GM19043 (cell line): ENCODE results near the gene VILL.
"Not testable (repeated sequence)": the region's sequence is repeated elsewhere in the genome, so short reads cannot be mapped to it uniquely, and the experiment has no call there.

Experiments
- ATAC-seq: cut with Tn5 transposase; IDR thresholded peaks from one replicate; pipeline ENCODE4 v1.9.1; 2021; ENCODE audit warnings: low read depth; ENCODE audit not compliant: unreplicated experiment

Gene VILL

DNA sequence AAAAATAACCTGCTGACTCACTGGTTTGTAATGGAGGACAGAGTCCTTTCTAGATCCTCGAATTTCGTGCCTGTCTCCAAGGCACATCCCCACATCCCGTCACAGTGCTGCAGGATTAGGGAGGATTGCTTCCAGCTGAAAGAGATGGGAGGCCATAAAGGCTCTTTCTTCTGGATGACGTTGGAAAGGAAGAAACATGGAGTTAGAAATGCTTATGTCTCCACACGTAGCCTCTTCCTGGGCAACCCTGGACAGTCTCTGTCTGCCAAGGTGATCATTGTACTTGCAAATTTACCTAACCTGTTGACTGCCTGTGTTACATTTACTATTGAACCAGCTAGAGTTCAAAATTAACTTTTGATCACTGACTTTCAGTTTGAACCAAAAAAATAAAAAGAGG, 27.6 kb upstream of the VILL start:
- ATAC-seq: no peak

DNA sequence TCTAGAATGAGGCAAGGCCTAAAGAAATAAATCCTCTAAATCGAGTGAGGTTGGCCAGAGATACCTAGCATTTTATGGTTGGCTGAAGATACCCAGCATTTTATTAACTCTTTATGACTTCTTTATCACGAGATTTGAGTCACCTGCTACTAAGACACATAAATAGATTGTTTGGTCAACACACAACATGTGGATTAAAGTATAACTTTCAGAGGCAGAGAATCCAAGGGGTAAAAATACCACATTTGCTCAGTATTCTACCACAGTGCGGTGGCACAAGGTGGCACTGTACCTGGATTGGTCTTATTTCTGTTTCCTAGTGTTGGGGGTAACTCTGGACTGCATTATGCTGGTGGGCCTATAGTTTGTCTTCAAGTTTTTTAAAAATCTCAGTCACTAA, 27.0 kb upstream of the VILL start:
- no peak for ATAC-seq

DNA sequence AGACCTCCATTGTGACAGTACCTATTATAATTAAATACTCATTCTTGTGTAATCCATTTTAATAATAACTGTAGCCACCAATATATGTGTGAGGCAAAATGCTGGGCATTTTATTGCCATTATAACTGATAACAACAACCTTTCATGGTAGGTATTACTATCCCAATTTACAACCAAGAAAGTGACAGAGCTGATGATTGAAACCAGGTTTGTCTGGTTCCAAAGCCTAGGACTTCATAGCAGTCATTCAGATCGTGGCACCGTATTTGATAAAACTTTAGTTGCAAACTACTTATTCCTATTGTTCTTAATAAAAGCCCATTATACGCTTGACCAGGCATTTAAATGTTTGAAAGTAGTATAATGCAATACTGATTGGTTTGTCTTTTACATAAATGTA, 26.4 kb upstream of the VILL start:
- no peak for ATAC-seq

DNA sequence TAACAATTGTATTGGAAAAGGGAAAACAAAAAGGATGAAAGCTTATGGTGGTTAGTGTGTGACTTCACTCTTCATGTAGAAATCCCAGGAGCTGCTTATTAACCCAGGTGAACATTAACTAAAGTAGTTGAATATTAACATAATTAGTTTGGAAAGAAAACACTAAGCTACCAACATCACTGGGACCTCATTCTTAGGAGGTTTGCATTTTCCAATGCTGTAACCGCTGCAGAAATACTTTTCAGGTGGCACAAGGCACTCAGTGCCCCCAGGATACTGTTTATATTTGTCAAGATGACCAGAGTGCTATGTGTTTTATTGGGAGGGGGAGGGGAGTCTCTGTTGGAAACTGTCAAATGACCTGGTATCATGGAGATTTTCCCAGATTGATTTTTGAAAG, 25.9 kb upstream of the VILL start:
- ATAC-seq: no peak

DNA sequence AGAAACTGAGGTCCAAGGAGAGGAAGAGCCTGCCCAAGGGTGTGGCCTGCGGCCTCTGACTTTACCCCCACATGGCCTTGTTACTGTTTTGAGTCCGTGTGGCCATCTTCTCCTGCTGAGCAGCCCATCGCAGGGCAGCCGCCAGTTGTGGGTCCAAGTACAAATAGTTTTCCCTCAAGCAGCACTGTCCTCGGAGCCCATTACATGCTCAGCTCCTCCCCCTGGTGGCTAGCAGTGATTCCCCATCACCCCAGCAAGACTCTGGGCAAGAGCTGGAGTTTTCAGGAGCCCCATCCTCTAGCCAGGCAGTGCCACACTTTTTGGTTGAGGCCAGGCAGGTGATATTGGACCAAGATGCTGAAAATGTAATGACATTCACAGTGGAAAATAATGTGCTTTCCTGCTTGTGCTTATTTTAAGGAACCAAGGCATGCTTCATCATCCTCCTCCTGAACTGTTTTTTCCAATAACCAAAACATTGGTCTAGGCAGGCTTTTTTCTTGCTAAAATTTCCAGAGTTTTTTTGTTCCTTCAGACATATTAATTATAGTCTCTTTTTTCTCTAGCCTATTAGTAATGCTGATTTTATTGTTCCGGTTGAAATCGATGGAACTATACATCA, 23.2 kb upstream of the VILL start:
- peak; percentile 75 for ATAC-seq

DNA sequence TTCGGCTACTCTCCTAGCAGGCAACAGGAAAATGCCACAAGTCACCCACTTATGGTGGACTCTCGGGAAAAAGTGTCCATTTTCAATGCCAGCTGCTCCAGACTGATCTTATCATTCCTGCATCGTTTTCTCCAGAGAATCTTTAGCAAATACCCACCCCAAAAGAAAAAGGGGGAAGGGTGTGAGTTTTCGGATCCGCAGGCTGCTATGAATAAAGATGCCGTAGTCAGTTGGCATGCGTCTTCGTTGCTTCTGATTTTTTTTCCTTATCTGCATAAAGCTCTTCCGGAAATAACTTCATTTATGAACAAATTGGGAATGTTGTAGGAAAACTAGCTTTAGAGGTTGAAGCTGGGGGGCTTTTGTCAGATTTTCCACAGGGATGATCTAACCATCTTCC, 22.4 kb upstream of the VILL start:
- no peak for ATAC-seq

DNA sequence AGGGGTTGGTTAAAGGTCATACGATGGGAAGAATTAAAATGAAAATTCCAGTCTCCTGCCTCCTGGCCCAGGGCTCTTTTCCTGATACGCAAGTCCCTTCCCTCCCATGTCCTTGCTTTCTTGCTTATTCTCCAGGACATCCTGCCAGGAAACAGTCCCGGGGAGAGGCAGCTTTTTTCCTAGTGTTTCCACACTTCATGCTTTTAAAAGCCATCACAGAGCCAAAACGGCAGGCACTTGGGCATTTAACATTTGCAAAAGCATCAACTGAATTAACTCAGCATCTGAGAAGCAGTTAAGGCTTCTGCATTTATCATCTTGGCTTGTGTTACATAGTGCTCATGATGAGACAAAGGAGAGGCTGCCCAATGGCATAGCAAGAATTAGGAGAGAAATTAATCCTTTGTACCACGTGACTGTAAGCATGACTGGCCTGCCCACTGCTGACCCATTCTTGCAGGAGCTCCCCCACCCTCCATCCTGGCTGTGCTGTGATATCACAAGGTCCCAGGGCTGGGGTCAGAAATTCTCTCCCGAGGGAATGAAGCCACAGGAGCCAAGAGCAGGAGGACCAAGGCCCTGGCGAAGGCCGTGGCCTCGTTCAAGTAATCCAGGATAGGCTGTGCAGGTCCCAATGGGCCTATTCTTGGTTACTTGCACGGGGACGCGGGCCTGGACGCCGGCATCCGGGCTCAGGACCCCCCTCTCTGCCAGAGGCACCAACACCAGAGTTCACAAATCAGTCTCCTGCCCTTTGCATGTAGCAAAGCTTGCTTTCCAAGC, 21.6 kb upstream of the VILL start:
- ATAC-seq: no peak

DNA sequence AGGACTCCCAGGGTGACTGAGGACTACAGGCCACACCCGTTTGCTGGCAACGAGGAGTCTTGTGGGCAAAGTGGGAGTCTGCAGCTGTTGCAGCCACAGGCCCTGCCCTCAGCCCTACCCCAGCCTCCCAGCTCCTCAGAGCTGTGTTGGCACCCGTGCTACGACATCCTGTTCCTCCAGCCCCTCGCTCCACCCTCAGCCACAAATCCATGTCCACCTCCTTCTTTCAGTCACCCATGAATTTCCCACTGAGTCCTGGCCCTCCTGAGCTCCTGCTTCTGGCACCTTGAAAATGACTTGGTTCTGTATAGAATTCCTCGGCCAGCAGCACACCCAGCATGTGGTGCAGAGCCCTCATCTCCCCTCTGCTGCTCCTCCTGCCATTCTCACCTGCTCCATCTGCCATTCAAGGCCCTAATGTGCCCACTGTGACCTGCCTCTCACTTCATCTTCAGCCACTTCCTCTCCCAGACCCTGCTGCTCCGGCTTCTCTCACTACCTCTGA, 20.9 kb upstream of the VILL start:
- ATAC-seq: no peak

DNA sequence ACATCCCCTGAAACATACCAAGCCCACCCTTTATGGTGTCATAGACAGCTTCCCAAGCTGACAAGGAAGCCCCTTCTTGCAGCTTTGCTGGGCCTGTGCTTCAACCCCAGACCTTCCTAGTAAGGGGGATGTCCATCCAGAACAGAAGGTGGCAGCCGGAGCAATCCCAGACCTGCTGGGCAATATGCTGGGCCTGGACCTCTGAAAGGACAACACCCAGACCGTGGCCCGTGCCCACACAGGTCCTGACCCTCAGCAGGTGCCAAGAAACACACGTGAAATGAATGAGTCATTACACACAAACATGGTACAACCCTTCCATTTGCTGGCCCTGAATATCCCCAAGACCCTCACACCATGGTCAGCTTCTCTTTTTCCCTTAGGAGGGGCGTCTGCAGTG, 19.8 kb upstream of the VILL start:
- no peak for ATAC-seq

DNA sequence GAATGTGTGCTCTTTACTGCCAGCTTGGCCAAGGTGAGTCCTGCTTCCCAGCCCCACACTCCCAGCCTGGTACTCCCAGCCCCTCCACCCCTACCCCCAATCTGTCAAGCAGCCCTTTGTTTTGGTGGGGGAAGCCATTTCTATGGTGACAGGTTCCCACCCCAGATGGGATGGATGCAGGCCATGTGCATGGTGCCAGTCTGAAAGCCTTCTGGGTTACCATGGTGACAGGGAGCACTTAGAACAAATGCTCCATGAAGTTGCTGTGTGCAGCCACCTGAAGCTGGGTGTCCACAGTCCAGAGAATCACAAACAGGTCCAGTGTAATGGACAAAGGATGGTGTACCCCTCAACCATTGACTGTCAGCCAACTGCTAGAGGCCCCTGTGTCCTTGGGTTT, 19.1 kb upstream of the VILL start:
- no peak for ATAC-seq

DNA sequence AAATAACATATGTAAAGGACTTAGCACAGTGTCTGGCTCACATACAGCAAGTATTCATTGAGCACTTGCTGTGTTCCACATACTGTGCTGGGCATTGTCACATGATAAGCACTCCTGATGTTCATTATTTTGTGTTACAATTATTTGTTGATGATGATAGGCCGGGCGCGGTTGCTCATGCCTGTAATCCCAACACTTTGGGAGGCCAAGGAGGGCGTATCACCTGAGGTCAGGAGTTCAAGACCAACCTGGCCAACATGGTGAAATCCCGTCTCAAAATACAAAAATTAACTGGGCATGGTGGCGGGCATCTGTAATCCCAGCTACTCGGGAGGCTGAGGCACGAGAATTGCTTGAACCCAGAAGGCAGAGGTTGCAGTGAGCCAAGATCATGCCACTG, 18.5 kb upstream of the VILL start:
- not testable (repeated sequence) for ATAC-seq

DNA sequence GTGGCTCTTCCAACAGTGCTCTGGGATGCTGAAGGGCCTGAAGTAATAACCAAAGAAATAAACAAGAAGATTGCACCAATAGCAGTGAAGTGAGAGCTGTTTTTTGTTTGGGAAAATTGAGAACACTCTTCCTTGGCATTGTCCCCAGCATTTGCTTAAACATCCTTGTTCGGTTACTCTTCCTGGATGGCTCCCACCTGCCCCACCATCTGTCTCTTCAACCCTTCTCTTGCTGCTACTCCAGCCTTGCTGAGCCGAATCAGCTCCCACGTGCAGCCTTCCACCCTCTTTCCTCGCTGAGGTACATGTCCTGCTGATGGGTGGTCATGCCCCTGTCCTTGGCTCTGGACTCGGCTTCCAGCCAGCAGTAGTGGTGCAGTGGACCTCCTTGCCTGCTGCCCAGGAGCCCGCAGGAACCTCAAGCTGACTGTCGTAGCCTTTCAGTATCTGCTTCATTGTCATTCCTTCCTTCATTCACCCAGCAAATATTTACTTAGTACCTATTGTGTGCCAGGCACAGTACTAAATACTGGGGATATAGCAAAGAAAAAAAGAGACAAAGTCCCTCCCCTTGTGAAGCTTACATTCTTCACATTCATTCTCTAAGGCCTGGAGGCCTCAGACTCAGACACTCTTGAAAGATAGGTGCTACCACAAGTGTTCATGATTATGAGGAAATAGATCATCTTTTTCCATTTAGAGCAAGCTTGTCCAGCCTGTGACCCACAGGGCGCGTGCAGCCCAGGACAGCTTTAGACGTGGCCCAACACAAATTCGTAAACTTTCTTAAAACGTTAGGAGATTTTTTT, 17.1 kb upstream of the VILL start:
- ATAC-seq: no peak

DNA sequence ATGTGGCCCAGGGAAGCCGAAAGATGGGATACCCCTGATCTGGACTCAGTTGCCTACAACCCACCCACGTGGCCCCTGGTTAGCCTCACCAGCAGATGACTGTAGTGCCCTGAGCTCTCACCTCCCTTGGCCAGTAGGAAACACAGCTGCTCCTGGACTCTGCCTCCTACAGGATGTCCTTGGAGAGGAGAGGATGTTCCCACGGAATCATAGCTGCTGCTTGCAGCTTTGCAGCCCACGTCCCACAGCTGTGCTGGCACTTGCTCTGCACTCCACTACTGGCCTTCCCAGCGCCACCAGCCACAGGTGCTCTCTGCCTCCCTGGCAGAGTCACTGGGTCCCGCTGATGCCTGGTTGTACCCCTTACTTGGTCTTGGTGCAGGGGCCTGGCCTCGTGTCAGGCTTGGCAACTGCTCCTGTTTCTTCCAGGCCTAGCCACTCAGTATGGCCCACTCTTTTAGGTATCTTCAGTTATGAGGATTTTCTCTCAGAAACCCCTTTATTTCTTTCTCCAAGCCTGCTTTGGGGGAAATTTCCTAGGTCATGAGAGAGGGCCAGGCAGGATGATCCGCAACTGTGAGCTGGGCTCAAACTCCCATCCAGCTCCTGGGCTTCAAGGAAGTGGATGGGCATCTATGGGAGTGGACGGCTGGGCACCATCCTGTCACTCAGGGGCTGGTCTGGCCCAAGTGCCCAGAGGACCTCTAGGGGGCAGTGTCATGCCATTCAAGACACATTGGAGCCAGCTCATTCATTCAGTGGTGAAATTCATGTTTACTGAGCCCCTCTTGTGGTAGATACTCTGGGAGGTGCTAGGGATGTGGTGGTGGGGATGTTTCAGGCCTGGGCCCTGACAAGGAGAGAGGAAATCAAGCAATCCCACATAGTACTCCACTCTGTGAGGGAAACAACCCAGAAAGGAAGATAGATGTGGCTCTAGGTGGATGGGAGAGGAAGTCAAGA, 16.2 kb upstream of the VILL start:
- ATAC-seq: peak; percentile 90

DNA sequence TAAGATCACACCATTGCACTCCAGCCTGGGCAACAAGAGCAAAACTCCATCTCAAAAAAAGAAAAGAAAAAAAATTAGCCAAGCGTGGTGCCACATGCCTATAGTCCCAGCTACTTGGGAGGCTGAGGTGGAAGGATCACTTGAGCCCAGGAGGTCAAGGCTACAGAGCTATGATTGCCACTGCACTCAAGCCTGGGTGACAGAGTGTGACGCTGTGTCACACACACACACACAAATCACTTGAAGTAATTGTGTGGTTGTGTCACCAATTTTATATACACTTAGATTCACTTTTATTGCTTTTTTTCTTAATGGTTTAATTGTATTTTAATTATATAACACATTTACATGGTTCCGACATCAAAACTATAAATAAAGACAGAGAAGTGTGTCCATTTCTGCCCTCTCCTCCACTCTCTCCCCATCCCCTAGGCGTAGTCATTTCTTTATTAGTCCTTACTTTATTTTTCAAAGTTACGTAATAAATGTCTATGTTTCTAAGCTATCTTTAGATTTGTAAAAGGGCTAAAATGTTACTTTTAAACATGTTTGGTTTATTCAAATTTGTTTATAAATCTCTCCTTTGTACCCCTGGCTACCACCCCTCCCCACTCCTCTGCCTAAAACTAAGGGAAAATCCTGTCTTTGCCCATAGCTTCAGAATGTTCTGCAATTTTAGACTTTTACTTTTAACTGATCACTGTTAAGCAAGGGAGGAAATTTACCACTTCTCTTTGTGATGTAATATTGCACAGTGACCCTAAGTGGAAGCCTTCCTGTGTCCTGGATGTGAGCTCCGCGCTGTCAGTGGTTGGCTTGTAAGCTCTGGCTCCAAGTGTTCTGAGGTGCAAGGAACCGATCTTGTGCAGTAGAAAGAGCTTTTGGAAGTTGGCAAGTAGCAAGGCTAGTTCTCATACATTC, 10.8 kb upstream of the VILL start:
- no peak for ATAC-seq

DNA sequence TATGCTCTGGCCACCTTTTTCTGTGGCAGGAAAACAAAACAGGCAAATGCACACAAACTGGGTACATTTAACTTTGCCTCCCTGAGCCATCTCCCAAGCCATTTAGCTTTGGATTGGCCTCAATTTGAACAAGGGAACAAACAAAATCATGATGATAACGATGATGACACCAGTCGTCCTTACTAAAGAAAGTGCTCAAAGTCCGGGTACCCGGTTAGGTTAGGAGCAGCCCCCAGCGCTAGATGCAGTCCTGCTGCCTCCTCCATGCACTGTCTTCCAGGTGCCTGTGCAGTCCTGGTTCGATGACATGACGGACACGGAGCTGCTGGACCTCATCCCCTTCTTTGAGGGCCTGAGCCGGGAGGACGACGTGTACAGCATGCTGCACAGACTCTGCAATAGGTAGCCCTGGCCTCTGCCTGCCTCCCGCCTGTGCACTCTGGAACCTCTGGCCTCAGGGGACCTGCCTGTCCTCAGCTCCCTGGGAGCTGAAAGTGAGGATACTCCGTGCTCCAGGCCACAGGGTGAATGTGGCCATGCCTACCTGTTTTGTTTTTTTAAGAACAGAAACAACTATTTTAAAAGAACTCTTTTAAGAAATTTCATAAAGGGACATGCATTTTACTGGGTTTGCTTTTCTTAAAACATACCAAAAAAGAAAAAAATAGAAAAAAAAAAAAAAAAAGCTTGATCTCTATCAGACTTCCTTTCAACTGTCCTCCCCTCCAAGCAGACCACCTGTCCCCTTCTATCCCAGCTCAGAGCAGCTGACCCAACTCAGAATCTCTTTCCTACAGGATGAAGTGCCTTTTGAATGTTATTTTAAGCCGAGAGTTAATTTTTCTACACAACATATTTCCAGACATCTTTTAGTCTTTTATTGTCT, 9.9 kb upstream of the VILL start:
- ATAC-seq: no peak

DNA sequence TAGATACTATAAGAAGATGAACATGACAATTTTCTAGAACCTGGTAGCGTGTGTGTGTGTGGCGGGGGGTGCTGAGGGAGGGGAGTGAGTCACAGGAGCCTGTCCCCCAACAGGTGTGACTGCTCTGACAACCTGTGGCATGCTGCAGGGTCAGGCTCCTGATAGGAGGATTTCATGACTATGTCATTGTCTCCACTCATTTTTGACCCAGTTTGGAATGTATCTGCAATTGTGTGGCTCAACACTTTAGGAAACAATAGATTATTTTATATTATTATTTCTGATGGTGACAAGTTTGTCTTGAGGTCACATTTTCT, 9.3 kb upstream of the VILL start:
- no peak for ATAC-seq

DNA sequence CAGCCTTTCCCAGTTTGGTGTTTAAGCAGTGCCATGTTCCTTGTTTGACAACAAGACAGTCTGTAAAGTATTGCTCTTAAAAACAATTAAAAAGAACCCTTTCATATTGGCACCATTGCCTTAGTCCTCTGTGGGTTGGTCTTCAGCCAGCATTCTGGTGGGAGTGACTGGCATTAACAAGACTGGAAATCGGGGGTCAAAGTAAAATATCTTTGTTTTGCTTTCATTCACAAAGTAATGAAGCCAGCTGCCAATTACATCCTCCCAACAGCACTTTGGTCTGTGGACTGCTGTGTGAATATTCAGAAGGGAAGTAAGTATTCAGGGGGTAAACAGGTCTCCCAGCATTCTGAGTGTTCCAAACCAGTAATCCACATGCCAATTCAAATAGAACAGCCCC, 8.3 kb upstream of the VILL start:
- ATAC-seq: no peak

DNA sequence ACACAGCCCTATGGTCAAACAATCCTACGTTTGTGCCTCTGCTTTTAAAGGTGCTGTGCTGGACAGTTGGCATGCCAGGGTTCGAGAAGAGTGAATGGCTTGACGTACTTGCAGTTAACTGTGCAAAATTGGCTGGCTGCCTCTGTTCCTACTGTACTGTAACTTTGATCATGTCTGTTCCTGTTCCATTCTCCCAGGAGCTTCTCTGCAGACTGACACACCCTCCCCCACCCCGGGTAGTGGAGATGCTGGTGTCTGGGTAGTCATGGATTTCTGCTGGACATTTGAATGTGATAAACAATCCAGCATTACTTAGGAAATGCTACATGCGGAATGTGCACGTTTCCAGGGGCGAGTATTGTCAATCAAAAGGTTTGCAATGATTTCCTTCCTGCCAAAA, 6.5 kb upstream of the VILL start:
- no peak for ATAC-seq

DNA sequence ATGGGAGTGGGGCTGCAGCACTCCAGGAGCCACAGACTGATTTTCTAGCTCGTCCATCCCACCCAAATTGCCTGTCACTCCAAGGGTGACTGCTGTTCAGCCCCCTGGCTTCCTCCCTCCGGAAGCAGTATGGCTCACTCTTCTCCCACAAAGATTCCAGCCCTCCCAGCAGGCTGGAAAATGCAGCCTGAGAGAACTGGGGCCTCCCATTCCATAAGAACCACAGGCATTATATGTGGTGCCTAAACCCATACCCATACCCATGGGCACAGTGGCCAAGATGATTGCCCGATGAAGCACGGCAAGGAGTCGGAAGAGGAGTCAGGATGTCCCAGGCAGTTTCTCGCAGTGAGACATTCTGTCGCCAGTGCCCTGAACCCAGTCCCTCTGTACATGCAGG, 6.0 kb upstream of the VILL start:
- ATAC-seq: no peak
